GM21576 (cell line): ENCODE measurements around the gene DCAF5.

ENCODE experiments used
- ATAC-seq: cut with Tn5 transposase; IDR thresholded peaks from one replicate; pipeline ENCODE4 v1.9.1; 2021; ENCODE audit warnings: mild to moderate bottlenecking, moderate library complexity; ENCODE audit not compliant: unreplicated experiment

DCAF5 gene

GRCh38 chr14:69008421-69008884, 144.5 kb downstream of the DCAF5 start:
- ATAC-seq = no peak

- ATAC-seq = no peak
Measured at GRCh38 chr14:69006346-69006745, 146.6 kb downstream of the DCAF5 start.

- no peak for ATAC-seq
Measured at GRCh38 chr14:69005432-69006148, 147.3 kb downstream of the DCAF5 start.

- ATAC-seq = no peak
Measured at GRCh38 chr14:69004731-69005431, 148.0 kb downstream of the DCAF5 start.

- no peak for ATAC-seq
Measured at GRCh38 chr14:69003626-69004025, 149.3 kb downstream of the DCAF5 start.

- no peak for ATAC-seq
Measured at GRCh38 chr14:69002069-69002468, 150.8 kb downstream of the DCAF5 start.

GRCh38 chr14:69001375-69001774, 151.5 kb downstream of the DCAF5 start:
- ATAC-seq = no peak
